Measurements from ENCODE around the gene NTRK2.

Gene NTRK2

DNA sequence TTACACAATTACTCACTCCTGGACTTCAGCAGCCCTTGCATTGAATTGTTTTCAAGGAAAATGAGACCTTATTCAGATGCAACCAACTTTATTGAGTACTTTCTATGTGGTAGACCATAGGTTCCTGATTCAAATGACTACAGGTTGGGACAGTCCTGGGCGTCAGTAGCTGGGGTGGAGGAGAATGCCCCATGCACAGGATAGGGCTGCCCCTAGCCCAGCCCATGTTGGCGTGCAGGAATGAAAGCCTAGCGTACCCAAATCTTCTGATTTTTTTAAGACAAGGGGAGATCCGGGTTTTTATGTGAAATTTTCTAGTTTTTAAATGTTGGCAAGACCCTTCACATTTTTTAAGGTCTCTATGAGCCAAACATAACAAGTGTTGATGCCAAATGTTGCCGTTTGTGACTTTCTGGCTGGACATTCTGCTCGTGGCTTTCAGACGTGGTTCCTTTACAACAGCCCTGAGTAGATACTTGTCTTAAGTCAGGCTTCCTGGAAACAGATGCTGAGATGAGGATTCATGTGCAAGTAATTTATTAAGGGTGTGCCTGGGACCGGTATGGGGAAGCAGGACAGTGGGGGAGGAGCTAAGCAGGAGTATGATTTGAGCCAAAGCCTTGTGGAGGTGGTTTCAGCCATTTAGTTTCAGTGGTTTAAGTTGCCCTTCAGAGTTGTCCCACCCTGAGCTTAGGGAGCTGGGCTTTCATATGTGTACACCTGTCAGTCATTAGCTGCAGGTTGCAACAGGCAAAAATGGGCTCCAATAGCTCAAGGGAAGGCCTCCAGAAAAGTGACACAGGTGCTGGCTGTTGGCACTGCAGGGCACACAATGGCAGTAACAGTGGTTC is 154.1 kb downstream of the NTRK2 start:
- no peak for DNase-seq

DNA sequence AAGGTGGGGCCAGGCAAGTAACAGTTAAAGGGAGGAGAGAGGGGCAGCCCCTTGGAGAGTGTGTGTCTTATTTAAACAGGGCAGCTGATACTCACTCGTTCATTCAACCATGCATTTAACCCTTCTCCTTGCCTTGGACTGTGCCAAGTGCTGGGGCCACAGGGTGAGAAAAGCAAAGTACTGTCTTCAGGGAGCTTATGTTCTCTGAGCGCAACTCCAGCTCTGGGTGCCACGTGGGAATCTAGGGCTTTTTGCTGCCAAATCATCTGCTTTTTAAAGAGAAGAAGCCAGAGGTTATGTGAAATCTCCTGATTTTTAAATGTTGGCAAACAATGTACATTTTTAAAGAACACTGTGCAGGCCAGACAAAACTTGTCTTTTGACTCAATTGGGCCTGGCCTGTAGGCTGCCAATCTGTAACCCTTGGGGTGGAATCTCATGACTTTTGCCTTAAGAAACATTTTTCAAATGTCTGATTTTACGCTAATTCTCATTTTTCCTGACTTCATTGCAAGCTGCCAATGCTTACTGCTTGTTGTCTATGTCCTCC is 157.8 kb downstream of the NTRK2 start:
- no peak for DNase-seq

DNA sequence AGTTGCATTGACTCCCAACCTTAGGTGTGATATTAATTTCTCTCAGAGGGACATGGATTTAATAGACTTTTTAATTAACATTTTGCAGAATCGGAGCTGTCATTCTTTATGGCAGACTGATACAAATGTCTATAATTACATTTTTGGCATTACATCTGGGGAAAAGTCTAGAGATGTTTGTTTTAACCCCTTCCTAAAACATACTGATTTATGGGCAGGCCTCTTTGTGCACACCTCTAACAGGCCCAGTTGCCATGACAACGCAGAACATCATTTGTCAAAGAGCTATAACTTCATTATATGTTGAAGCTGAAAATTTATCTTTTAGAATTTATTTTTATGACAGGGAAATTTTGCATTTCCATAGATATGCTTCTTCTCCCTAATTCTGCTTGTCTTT is 158.5 kb downstream of the NTRK2 start:
- DNase-seq: no peak

DNA sequence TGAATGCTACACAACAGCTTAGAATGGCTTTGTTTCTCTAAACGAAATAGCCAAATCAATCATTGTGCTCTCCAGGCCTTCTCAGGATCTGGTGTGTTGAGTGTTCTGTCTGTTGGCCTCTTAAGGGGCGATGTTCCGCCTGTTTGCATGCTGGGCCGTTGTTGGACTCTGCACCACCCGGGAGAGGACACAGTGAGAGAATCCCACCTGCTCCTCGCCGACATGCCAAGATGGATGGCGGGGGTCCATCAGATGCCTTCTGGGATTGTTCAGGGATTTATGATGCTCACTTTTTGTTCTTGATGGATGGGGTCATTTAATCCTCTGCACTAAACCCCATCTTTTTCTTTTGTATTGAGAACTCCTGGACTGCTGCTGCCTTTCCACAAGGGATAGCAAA is 159.9 kb downstream of the NTRK2 start:
- no peak for DNase-seq

DNA sequence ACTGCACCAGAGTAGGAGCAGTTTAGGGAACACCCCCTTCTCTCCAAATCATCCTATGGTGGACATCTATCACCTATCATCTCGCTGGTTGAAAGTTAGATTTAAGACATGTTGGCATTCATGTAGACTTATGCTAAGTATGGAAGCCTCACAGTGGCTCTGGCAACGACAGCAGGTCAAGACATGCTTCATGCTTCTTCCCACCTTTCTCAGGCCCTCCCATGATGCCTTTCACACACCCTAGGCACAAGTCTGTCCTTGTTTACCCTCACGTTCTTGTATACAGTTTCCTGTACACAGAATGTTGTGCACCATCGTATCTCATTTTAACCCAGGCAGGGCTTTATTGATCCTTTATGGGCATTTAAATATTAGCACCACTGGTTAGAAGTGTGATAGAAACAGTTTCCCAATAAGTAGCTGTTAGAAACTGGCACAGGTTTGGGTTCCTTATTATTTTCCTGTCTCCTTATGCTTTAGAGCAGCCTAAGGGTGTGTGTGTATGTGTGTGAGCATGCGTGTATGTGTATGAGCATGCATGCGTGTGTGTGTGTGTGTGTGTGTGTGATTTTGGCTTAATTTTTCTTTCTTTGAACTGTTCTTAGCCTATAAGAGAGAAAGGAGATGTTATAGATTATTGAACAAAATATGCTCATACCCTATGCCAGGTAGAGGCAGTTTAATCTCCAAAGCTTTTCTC is 160.6 kb downstream of the NTRK2 start:
- DNase-seq: no peak

DNA sequence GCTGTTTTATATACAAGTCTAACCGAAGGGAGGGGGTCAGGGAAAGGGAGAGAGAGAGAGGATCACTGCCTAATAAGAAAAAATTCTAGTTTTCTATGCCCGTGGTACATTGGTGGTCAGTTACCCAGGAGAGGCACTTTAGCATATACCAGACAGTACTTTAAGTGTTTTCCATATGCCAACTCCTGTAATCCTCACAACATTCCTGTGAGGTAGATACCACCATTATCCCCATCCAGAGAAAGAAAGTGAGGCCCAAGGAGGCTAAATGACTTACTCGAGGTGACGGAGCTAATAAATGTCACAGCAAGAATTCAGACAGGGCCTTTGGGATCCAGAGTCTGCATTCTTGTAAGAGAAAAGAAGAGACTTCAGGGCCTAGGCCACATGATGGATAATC is 161.8 kb downstream of the NTRK2 start:
- DNase-seq: no peak

DNA sequence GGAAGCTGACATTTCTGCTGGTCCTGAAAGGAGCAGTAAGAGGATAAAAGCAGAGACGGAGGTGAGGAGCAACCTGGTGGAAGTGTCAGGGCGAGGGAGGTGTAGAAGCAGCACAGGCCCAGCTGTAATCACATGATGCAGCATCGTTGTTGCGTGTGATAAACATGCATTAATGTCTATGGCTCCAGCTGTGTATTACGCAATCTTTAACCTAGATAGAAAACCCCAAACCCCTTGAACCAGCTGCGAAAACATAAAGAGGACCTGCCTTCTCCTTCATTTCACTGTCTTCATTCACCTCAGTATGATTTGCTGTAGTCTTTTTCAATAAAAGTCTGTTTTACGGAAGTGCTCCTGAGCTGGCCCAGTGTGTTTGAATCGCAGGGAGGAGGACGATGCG is 162.9 kb downstream of the NTRK2 start:
- DNase-seq: no peak

DNA sequence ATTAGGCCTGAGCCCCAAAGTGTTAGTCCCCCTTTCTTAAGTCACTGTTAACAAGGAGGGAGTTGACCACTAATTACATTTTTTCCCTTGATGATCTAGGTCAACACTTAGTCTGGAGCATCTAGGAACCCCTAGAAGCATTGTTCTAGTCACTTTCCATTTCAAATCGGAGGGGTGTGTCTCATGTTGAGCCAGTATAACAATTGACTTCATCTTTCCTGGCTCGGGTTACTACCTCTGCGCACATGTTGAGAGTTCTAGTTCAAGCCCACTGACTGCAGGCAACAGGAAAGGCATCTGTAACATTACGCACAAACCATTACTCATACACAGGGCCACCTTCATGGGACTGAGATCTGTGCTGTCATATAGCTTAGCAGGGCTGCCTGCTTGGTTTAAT is 164.9 kb downstream of the NTRK2 start:
- DNase-seq: no peak

DNA sequence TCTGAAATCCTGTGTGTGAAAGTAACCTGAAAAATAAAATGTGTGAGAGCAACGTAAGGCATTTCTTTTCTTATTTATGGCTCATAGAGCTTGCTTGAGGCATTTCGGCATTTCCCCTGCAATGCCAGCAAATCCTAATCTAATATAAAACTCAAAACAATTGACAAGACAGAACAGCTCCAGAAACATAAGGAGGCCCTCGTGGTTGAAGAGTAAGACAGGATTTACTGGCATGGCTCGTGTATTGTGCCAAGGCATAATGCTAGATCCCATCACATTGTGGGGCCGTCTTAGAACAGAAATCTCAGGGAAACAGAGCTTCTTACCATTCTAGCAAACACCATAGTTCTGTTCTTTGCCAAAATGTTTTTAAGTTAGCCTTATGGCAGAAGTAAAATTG is 166.2 kb downstream of the NTRK2 start:
- no peak for DNase-seq

DNA sequence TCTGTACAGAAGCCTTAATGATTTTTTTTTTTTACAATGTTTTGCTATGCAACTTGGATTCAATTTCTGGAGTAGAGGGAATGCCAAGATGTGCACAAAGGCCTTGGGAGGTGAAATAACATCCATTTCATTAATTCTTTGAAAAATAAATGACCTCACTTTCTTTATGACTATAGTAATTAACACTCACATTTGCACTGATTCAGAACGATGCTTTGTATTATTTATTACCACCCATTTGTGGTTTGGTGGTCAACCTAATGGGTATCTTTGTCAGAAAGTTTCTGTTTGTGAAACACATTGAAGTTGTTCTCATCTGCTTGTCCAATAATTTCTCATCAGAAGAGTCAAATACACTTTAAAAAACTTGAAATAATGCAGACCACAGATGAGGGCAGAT is 169.3 kb downstream of the NTRK2 start:
- no peak for DNase-seq

DNA sequence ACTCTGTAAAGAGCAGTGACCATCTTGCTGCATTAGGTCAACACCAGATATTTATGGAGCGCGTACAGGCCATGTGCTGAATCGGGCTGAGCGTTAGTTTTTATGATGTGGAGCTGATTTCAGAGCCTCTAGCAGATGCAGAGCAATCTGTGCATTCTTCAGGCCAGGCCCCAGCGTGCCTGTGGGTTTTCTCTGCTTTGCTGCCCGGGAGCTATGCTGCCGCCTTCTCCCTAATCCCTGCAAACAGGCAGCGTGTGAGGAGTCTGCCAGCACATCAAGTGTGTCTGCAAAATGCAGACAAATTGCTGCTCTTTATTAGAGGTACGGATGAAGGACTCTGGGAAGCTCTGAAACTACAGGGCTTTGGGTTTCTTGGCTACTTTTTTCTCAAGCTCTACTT is 170.0 kb downstream of the NTRK2 start:
- no peak for DNase-seq

DNA sequence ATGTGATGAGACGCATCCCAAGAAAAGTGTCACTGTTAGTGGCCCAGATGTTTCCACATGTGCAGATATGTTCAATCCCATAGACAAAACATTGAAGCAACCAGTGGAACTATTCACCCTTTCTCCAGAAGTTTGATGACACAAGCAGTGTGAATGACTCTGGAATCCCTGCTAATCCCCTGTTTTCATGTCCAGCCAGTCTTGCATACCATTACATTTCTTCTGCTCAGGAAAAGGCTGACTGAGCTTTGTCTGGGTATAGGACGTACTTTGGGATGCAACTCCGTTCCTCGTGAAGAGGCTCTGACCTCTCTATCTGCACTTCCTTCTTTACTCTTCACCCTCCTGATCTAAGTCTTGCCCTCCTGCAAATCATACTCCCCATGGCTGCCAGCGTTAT is 172.4 kb downstream of the NTRK2 start:
- no peak for DNase-seq

DNA sequence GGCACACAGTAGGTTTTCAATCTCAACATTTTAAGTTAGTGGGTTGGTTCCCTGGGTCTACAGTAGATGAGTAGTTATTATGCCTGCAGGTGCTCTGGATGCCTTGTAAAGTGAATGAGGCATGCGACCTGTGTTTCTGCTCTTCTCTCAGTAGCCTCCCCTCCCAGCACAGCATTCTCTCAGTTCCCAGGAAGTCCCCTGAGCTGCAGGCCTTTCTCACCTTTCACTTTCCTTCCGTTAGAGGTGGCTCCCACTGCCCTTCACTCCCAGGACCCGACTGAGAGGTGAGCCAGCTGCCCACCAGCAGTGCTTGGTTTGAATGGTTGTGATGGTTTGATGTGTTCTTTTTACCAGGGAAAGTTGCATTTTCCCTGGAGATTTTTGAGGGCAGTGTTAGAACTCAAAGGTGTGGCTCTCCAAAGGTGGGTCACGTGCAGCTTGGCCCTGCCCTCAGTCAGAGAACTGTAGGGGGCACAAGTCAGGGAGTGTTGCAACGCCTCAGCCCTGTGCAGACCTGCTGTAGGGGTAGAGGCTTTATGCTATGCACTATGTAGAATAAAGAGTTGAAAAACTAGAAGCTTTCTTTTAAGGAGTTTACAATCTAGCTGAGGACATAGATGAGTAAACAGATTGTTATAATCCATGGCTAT is 173.8 kb downstream of the NTRK2 start:
- no peak for DNase-seq

DNA sequence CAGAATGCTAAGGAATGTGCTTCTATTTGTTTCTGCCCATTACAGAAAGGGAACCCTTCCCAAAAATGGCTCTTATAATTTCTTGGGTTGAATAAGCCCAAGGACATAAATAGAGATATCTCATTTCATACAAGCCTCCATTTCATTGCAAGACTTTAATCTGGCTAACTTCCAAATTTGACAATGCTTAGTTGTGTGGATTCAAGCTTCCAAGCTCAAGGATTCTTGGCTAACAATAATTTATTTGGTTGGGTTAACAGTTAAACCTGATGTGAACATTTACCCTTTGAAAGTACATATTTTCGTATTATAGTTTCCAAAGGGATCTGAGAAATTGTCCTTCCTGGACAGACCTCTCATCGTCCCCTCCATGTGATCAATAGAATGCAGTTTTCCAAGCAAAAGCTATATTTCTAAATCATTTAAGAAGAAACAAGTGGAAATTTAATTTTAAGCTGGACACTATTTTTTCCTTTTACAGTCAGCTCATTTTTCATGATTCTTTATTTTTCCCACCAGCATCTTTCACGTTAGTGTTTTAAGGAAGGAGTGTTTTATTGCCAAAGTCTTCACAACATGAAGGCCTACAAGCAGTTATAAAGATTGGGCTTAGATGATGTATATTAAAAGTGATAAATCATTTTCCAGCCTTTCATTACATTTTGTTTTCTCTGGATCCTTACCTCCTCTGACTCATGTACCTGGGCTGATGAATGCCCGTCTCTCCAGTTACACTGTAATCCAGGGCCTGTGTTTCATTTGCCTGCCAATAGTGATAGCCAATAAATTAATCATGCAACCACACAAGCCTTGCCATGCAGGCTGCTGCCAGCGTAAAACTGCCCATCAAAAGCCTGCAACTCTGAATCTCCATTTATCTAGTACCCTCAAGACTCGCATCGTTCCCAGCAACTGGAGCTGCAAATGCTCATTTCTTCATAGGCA is 176.7 kb downstream of the NTRK2 start:
- DNase-seq: no peak

DNA sequence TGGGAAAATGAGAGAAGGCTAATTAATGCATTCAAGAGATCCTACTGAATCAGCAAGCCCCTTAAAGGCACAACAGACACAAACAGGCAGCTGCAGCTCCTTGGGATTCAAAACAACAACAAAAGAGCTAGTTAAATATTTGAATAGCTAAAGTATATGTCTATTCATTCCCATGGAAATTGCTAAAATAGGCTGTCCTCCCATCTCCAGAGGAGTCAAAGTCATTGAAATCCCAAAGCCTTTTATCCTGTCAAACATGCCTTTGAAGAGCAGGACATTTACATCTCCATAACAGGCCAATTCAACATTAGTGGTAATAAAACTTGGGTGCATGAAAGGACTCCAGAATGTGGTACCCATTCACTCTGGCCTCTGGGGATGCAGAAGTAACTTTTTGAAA is 177.4 kb downstream of the NTRK2 start:
- DNase-seq: no peak

DNA sequence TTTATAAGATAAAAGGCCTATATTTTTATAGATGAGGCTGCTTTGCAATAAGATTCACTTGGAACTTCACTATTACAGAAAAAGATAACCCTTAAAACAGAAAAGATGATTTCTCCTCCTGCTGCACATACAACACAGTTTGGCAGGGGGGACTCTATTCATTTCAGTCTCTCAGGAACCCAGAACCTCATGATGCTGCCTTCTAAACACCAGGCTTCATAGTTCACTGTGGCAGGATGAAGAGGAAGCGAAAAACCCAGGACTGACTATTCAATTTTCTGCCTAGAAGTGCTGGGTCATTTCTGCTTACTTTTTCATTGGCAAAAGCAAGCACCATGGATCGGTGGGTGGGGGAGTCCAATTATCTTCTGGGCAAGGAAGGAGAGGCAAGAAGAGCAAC is 179.5 kb downstream of the NTRK2 start:
- no peak for DNase-seq

DNA sequence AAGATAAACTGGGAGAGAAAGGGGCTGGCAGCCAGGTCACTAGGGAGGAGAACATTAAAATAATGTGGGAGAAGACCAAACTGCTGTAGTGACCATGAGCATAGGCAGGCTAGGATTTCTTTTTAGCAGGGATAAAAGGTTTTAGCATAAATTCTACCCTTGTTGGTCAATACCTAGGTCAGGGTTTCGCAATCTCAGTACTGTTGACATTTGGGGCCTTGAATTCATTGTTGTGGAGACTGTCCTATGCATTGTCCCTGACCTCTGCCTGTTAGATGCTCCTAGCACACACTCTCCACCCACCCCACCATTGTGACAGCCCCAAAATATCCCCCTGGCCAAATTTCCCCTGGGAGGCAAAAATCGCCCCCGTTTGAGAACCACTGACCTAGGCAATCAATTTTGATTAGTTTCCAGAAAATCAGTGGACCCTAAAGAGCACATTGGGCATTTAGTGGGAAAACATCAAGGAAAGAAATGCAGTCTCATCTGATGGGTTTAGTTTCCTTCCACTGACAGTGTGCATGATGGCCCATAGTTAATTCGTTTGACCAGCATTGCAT is 181.4 kb downstream of the NTRK2 start:
- no peak for DNase-seq

DNA sequence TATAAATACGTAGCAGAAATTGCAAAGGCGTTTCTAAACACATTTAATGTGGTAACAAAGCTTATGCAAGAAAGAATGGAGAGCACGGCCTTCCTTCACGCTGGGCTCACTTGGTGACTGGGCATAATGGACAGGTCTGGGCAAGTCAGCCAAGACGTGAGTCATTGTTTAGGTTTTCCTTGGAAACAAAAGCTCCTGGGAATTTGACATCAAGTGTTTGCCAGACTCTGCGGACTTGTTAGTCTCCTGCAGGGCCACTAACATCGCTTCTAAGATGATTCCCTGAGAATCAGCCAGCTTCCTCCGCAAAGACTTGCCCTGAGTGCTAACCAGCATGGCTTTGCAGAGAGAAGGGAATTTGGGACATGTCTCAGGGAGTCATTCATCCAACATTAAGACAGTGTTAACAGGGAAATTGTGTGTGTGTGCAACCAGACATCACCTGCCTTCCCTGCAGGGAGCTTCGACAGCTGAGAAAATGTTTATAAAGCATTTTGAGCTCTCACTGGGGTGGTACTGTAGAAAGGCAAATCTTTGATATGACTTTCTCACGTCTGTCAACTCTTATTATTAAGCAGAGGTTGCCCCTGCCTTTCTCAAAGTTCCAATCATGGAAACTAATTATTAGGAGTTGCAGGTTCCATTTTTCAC is 182.5 kb downstream of the NTRK2 start:
- no peak for DNase-seq

DNA sequence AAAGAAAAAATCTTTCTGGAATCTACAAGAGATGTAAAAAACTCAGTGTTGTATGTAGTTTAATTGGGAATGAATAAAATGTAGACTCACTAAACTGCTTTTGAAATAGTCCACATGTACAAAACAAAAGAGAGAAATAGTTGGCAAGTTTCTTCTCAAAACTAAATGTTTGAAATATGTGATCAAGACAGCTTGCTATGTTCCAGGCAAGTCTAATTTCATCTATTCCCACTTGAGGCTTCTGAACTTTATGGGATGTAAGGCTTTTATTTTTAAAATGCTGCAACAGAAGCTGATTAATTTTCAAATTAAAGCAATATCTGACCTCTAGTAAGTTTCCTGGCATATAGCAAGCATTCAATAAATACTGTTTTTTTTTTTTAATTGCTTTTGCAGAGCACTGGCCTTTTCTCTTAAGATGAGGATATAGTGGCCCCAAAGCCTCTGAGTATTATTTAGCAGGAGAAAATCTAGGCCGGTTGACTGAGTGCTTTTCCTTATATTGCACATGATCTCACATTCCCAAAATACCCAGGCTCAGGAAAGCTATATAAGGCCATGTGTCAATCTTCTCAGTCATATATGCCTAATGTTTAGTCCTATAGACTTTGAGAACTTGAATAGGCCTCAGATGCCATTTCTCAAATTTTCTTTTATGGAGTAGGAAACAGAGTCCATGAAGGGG is 183.2 kb downstream of the NTRK2 start:
- DNase-seq: no peak

DNA sequence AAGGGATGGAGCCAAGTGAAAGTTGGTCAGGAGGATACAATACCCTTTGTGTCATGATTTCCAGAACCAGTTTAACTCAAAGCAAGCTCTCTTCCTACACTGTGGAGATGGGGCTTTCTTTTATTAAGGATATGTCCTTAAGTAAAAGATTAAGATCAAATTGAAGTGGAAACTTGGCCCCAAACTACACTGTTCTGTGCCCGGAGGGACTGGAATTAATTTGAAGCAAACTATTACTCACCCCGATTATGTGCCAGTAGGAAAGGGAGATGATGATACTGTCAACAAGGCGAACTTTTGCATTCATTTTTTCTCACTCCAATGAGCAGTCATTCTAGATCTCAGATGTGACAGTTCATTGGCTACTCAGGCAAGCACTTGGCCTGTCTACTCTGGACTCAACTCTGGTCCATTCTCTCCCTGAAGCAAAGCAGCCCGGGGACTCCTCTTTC is 186.7 kb downstream of the NTRK2 start:
- DNase-seq: no peak

DNA sequence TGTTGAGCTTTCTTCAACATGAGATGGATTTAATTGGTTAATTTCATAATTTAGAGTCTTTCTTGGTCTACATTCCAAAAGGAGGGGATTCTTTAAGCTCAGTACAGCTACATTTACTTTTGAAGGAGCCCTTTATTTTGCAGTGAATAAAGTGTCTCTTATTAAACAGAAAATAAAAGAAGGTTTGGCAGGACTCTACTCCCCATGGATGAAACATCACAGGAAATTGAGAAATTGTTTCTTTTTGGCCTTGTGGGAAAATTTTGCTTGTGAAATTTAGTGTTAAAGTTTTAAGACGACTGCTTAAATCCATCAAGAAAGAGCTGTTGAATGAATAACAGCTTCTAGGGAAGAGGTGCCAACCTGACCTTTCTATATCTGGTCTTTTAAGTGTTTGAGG is 187.7 kb downstream of the NTRK2 start:
- DNase-seq: no peak

All from CD4-positive, alpha-beta T cell treated with Interleukin-21 for 1 hour (primary cell).